M059J (cell line): ENCODE results near the gene HES3. TPM values are rescaled to one million over a fixed set of nuclear protein-coding genes. Genes with fewer than 3 reads are reported as not detected.
A peak's percentile ranks its signal among the peaks of the same experiment; 100 is the strongest.

Experiments used
- DNase-seq: peaks from one replicate; pipeline ENCODE4 v3.0.0-alpha.2; 2012; ENCODE audit warnings: low read depth
- total RNA-seq: library from RNA; depleted of rRNA; stranded (reverse); fragments of >200 nt; shearing (Covaris generic); gene quantifications from 2 replicates; pipeline ENCODE4 v1.2.3, GENCODE V29; 2014

HES3 gene
- total RNA-seq, 1 experiment from 2014 or later, result not detected

- no peak for DNase-seq
These were observed 2.0 kb downstream of the HES3 start for GRCh38 chr1:6245869-6246496.

GRCh38 chr1:6246497-6247467, 2.8 kb downstream of the HES3 start:
- peak; percentile 63 for DNase-seq

- DNase-seq, result no peak
These were observed 3.7 kb downstream of the HES3 start for GRCh38 chr1:6247651-6248050.

GRCh38 chr1:6248161-6248776, 4.3 kb downstream of the HES3 start:
- no peak for DNase-seq

GRCh38 chr1:6248932-6249738, 5.2 kb downstream of the HES3 start:
- DNase-seq, result no peak

GRCh38 chr1:6249739-6250689, 6.0 kb downstream of the HES3 start:
- no peak for DNase-seq

GRCh38 chr1:6251233-6251632, 7.3 kb downstream of the HES3 start:
- DNase-seq, result no peak

GRCh38 chr1:6251681-6252373, 7.8 kb downstream of the HES3 start:
- DNase-seq, result no peak

GRCh38 chr1:6252374-6252710, 8.4 kb downstream of the HES3 start:
- DNase-seq, result no peak

GRCh38 chr1:6253380-6253779, 9.4 kb downstream of the HES3 start:
- no peak for DNase-seq

GRCh38 chr1:6254691-6255090, 10.7 kb downstream of the HES3 start:
- DNase-seq, result no peak

GRCh38 chr1:6256645-6257044, 12.7 kb downstream of the HES3 start:
- DNase-seq, result no peak

- DNase-seq, result peak; percentile 73
These were observed 13.6 kb downstream of the HES3 start for GRCh38 chr1:6257541-6258069.

- no peak for DNase-seq
These were observed 14.7 kb downstream of the HES3 start for GRCh38 chr1:6258675-6259074.

- peak; percentile 77 for DNase-seq
These were observed 15.7 kb downstream of the HES3 start for GRCh38 chr1:6259491-6260362.

GRCh38 chr1:6260433-6260934, 16.5 kb downstream of the HES3 start:
- DNase-seq, result no peak

GRCh38 chr1:6260961-6261614, 17.1 kb downstream of the HES3 start, which contains the start of gene GPR153:
TSS of gene GPR153 (minus strand) at chr1:6261098. CDS start at chr1:6254905, 6,193 bp downstream.
- peak; percentile 42 for DNase-seq

GRCh38 chr1:6261615-6261995, 17.6 kb downstream of the HES3 start:
- no peak for DNase-seq
